Epithelial cell of proximal tubule (primary cell): ENCODE results near the gene TENT5C. TPM values are rescaled to one million over a fixed set of nuclear protein-coding genes. Genes with fewer than 3 reads are reported as not detected.

ENCODE experiments used
- DNase-seq: peaks from one replicate; pipeline ENCODE4 v3.0.0-alpha.2; 2011; ENCODE audit warnings: low read depth
- H3K4me3 ChIP-seq: 2 replicates; pipeline ENCODE4 v1.5.1; 2011; ENCODE audit warnings: low read depth, mild to moderate bottlenecking, low read length
- CTCF ChIP-seq: conservative IDR thresholded peaks from 2 replicates; pipeline ENCODE4 v1.5.1; 2012; ENCODE audit warnings: low read depth, mild to moderate bottlenecking, low read length
- total RNA-seq: library from RNA; depleted of rRNA; stranded (reverse); fragments of >200 nt; gene quantifications from 2 replicates; pipeline ENCODE4 v1.2.3, GENCODE V29; 2015

The TENT5C gene
- total RNA-seq, 1 donor from 2014 or later, result not detected

- no peak overlapping the region for H3K4me3 ChIP-seq
- DNase-seq, result no peak
- TF ChIP-seq CTCF, result no peak
Observed at GRCh38 chr1:117639741-117640140, 33.9 kb downstream of the TENT5C start.

GRCh38 chr1:117641536-117641935, 35.7 kb downstream of the TENT5C start:
- no peak for DNase-seq
- no peak overlapping the region for H3K4me3 ChIP-seq
- TF ChIP-seq CTCF, result no peak

- no peak for DNase-seq
- TF ChIP-seq CTCF, result no peak
- no peak overlapping the region for H3K4me3 ChIP-seq
Observed at GRCh38 chr1:117642963-117643362, 37.1 kb downstream of the TENT5C start.

- DNase-seq, result no peak
- no peak overlapping the region for H3K4me3 ChIP-seq
- TF ChIP-seq CTCF, result no peak
Observed at GRCh38 chr1:117643601-117644000, 37.8 kb downstream of the TENT5C start.

GRCh38 chr1:117644696-117645311, 39.0 kb downstream of the TENT5C start:
- no peak for TF ChIP-seq CTCF
- no peak for DNase-seq
- H3K4me3 ChIP-seq, result no peak overlapping the region

GRCh38 chr1:117645343-117645742, 39.5 kb downstream of the TENT5C start:
- TF ChIP-seq CTCF, result no peak
- DNase-seq, result no peak
- no peak overlapping the region for H3K4me3 ChIP-seq

- DNase-seq, result no peak
- no peak overlapping the region for H3K4me3 ChIP-seq
- TF ChIP-seq CTCF, result no peak
Observed at GRCh38 chr1:117646007-117646811, 40.4 kb downstream of the TENT5C start.
